GM12878 (cell line): Measurements from ENCODE around the gene MAN2B1. TPM values are rescaled to one million over a fixed set of nuclear protein-coding genes. Genes with fewer than 3 reads are reported as not detected.

Experiments used
- ATF7 ChIP-seq: fragments of 450-650 bp; IDR thresholded peaks from 2 replicates; pipeline ENCODE4 v1.6.1; 2016; ENCODE audit warnings: low read depth, mild to moderate bottlenecking
- BMI1 ChIP-seq: fragments of 450-650 bp; IDR thresholded peaks from 2 replicates; pipeline ENCODE4 v1.6.1; 2016; ENCODE audit warnings: mild to moderate bottlenecking, moderate library complexity, borderline replicate concordance
- CBFB ChIP-seq: IDR thresholded peaks from 2 replicates; pipeline ENCODE4 v1.6.1; 2016; ENCODE audit warnings: antibody characterized with exemption, low read depth
- CHD1 ChIP-seq: IDR thresholded peaks from 2 replicates; pipeline ENCODE4 v1.6.1; 2012; ENCODE audit warnings: low read depth, low read length, improper control_type of control experiment
- CREB1 ChIP-seq: IDR thresholded peaks from 2 replicates; pipeline ENCODE4 v1.6.1; 2012; ENCODE audit warnings: low read depth, mild to moderate bottlenecking, inconsistent platforms
- IKZF1 ChIP-seq: fragments of 450-650 bp; conservative IDR thresholded peaks from 2 replicates; pipeline ENCODE4 v1.6.1; 2017; ENCODE audit warnings: antibody characterized with exemption, mild to moderate bottlenecking
- JUND ChIP-seq: IDR thresholded peaks from 2 replicates; pipeline ENCODE4 v1.6.1; 2012; ENCODE audit warnings: low read depth, mild to moderate bottlenecking, low read length, improper control_type of control experiment, moderate library complexity
- NFIC ChIP-seq: IDR thresholded peaks from 2 replicates; pipeline ENCODE4 v1.6.1; 2012; ENCODE audit warnings: low read depth, mild to moderate bottlenecking, inconsistent platforms, low read length, moderate library complexity
- NRF1 ChIP-seq: conservative IDR thresholded peaks from 2 replicates; pipeline ENCODE4 v1.6.1; 2011; ENCODE audit warnings: mild to moderate bottlenecking, low read depth, low read length, improper control_type of control experiment
- PKNOX1 ChIP-seq: fragments of 450-650 bp; IDR thresholded peaks from 2 replicates; pipeline ENCODE4 v1.6.1; 2016; ENCODE audit warnings: mild to moderate bottlenecking
- SMAD5 ChIP-seq: IDR thresholded peaks from 2 replicates; pipeline ENCODE4 v1.6.1; 2016; ENCODE audit warnings: antibody characterized with exemption, low read depth
- SREBF1 ChIP-seq: IDR thresholded peaks from 2 replicates; pipeline ENCODE4 v1.6.1; 2012; ENCODE audit warnings: mild to moderate bottlenecking, low read length
- SREBF2 ChIP-seq: IDR thresholded peaks from 2 replicates; pipeline ENCODE4 v1.6.1; 2012; ENCODE audit warnings: mild to moderate bottlenecking, low read length
- TCF12 ChIP-seq: IDR thresholded peaks from 2 replicates; pipeline ENCODE4 v1.6.1; 2011; ENCODE audit warnings: low read depth, mild to moderate bottlenecking, low read length
- ZBED1 ChIP-seq: IDR thresholded peaks from 2 replicates; pipeline ENCODE4 v1.6.1; 2016; ENCODE audit warnings: borderline replicate concordance
- ZBTB40 ChIP-seq: fragments of 450-650 bp; IDR thresholded peaks from 2 replicates; pipeline ENCODE4 v1.6.1; 2016; ENCODE audit warnings: mild to moderate bottlenecking, moderate library complexity, borderline replicate concordance
- ZNF687 ChIP-seq: fragments of 450-650 bp; IDR thresholded peaks from 2 replicates; pipeline ENCODE4 v1.6.1; 2017; ENCODE audit warnings: mild to moderate bottlenecking, moderate library complexity
- polyA plus RNA-seq, 11 experiments: library from polyadenylated mRNA; depleted of rRNA in 4 of 11; unstranded in 6 of 11; stranded (reverse) in 5 of 11; fragments of >200 nt; fragmentation: Nextera tagmentation in 4 of 11; fragmentation: Illumina TruSeq in 1 of 11; extraction: Ambion mirVana in 4 of 11; extraction: Trizol in 1 of 11; gene quantifications; 1 replicate in 1 of 11; 2 replicates in 10 of 11; pipeline versions ENCODE4 v1.2.1 to v1.2.3, GENCODE V29; 2011 to 2016; ENCODE audit warnings: inconsistent platforms in 2 of 11, missing spikeins in 2 of 11, low read depth in 1 of 11
- total RNA-seq, 4 experiments: library from RNA; depleted of rRNA in 3 of 4; stranded (reverse); fragments of >200 nt in 3 of 4; fragmentation: Illumina TruSeq in 1 of 4; extraction: Trizol in 1 of 4; gene quantifications; 2 replicates each; pipeline versions ENCODE4 v1.2.1 to v1.2.3, GENCODE V29; 2013 to 2021
- TF ChIP-seq, protein P1 (sequence below): fragments of 450-650 bp; IDR thresholded peaks from 2 replicates; pipeline ENCODE4 v1.6.1; 2017; ENCODE audit warnings: low read depth, mild to moderate bottlenecking, moderate library complexity

Gene MAN2B1
- total and polyA plus RNA-seq, 10 of the 15 experiments (the other 5 are each of a cell fraction or from before 2014, with no cell fraction given) = 7.6 to 224 (median 81.4) TPM

DNA sequence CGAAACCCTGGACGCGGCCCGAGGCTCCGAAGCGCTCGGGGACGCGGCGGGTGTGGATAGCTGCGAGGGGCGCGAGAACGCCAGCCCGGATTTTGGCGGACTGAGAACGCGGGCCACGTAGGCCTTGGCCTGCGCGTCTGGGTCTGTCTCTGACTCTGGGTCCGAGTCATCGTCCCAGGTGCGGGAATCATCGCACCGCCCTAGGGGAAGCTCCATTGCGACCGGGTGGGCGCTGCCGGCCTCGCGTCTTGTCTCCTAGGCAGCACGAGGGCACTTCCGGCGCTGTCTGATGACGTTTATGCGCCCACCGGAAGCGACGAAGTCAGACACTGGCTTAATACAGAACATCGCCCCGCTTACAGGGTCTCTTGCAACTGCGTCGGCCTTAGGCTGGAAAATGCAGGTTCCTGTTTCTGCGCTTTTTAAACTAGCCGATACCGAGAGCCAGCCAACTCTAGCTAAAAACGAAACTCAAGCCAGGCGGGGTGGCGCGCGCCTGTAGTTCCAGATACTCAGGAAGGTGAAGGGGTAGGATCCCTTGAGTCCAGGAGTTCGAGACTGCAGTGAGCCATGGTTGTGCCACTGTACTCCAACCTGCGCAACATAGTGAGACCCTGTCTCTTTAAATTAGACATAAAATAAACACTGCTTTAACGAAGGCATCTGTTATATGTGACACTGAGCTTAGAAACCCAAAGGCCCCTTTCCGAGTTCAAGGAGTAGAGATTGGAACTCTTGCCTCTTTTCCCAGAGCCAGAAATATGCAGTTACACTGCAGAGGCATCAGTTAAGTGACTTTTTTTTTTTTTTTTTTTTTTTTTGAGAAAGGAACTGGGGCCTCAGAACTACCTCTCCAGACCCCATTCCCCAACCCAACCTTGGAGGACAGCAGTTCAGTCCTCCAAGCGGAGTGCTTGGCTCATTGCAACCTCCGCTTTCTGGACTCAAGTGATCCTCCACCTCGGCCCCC, 30.1 kb upstream of the MAN2B1 start, which contains the start of gene FBXW9 (continued):
- TF ChIP-seq ZNF687 (peak; percentile 33; the same call in 1 of the 2 replicates), SREBF1 (peak; percentile 23; the same call in 1 of the 2 replicates), NRF1 (no peak), TCF12 (0 out of 2 replicates have a peak, but pooled peaks have one; percentile 12), IKZF1 (peak; percentile 80), SREBF2 (no peak), PKNOX1 (no peak; the same call in 1 of the 2 replicates), SMAD5 (peak; percentile 63; the same call in 1 of the 2 replicates), CBFB (peak; percentile 69; the same call in 1 of the 2 replicates), ZBTB40 (peak; percentile 98), NFIC (no peak), CHD1 (no peak), JUND (no peak), ATF7 (peak; percentile 31; the same call in 1 of the 2 replicates), ZBED1 (peak; percentile 55; the same call in 1 of the 2 replicates), CREB1 (peak; percentile 99), BMI1 (peak; percentile 93)
- TF ChIP-seq, protein P1, sequence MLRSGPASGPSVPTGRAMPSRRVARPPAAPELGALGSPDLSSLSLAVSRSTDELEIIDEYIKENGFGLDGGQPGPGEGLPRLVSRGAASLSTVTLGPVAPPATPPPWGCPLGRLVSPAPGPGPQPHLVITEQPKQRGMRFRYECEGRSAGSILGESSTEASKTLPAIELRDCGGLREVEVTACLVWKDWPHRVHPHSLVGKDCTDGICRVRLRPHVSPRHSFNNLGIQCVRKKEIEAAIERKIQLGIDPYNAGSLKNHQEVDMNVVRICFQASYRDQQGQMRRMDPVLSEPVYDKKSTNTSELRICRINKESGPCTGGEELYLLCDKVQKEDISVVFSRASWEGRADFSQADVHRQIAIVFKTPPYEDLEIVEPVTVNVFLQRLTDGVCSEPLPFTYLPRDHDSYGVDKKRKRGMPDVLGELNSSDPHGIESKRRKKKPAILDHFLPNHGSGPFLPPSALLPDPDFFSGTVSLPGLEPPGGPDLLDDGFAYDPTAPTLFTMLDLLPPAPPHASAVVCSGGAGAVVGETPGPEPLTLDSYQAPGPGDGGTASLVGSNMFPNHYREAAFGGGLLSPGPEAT = peak; percentile 95
